ENCODE results near the gene EVI2A. TPM values are rescaled to one million over a fixed set of nuclear protein-coding genes. Genes with fewer than 3 reads are reported as not detected.

EVI2A gene
- polyA plus RNA-seq, 3 donors: 121 to 138 (median 125) TPM

- intact Hi-C loops (cut with micrococcal nuclease): loop anchor here in 1 of 2 donors (10.0 kb wide), 1 partner anchor 69 kb away; no protein-coding TSS in a partner anchor
- no peak overlapping the region for H3K4me3 Mint-ChIP-seq
- TF ChIP-seq, protein P1, sequence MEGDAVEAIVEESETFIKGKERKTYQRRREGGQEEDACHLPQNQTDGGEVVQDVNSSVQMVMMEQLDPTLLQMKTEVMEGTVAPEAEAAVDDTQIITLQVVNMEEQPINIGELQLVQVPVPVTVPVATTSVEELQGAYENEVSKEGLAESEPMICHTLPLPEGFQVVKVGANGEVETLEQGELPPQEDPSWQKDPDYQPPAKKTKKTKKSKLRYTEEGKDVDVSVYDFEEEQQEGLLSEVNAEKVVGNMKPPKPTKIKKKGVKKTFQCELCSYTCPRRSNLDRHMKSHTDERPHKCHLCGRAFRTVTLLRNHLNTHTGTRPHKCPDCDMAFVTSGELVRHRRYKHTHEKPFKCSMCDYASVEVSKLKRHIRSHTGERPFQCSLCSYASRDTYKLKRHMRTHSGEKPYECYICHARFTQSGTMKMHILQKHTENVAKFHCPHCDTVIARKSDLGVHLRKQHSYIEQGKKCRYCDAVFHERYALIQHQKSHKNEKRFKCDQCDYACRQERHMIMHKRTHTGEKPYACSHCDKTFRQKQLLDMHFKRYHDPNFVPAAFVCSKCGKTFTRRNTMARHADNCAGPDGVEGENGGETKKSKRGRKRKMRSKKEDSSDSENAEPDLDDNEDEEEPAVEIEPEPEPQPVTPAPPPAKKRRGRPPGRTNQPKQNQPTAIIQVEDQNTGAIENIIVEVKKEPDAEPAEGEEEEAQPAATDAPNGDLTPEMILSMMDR (IDR thresholded peaks at IDR 0.05): no peak
- no peak for DNase-seq
- peaks cover 11% of the 10 kb centered on the region for H4K20me1 ChIP-seq (ENCODE audit: insufficient read depth, low read length)
- peaks cover 8% of the 10 kb centered on the region for H3K4me1 Mint-ChIP-seq
- H3K4me1 ChIP-seq (ENCODE audit: control insufficient read depth in 1 of 2, insufficient read depth in 2 of 2, low read length in 2 of 2): peaks cover 0 to 7% of the 10 kb centered on the region in 2 donors
- H3K36me3 ChIP-seq (replicated peaks in 1 of 2; ENCODE audit: control insufficient read depth in 1 of 2, insufficient read depth in 2 of 2, low read length in 2 of 2): no peaks in the 10 kb centered on the region
- peaks cover 0 to 14% of the 10 kb centered on the region in 2 donors for H3K36me3 Mint-ChIP-seq
- no peaks in the 10 kb centered on the region for H3K27me3 ChIP-seq (ENCODE audit: control insufficient read depth in 2 of 2, insufficient read depth in 2 of 2, low read length in 2 of 2)
- no peak overlapping the region for H3K27ac Mint-ChIP-seq
- H3K9me3 ChIP-seq (replicated peaks in 1 of 2; ENCODE audit: control insufficient read depth in 1 of 2, insufficient read depth in 1 of 2, low read length in 2 of 2): no peaks in the 10 kb centered on the region
- no peak overlapping the region for H3K27ac ChIP-seq (ENCODE audit: low read depth in 1 of 2, low read length in 2 of 2)
- no peaks in the 10 kb centered on the region for H3K9me3 Mint-ChIP-seq
- H3K4me2 ChIP-seq (replicated peaks; ENCODE audit: extremely low read depth, low read length, poor library complexity, severe bottlenecking): no peak overlapping the region
- no peaks in the 10 kb centered on the region for H3K79me2 ChIP-seq (ENCODE audit: insufficient read depth, low read length)
- WGBS (ENCODE audit: insufficient coverage): no CpG with 5 or more reads among the region's 2 CpGs
- no peak overlapping the region for H3K9ac ChIP-seq (ENCODE audit: insufficient read depth, low read length, poor library complexity, severe bottlenecking)
- H3K27me3 Mint-ChIP-seq (ENCODE audit: low read depth in 3 of 3): no peaks in the 10 kb centered on the region
- no peak overlapping the region for H2AFZ ChIP-seq (ENCODE audit: insufficient read depth, low read depth, low read length, poor library complexity, severe bottlenecking)
- no peak overlapping the region for H3K4me3 ChIP-seq (replicated peaks in 1 of 3; ENCODE audit: low read depth in 2 of 3, low read length in 3 of 3)
These were observed 25.3 kb downstream of the EVI2A start for GRCh38 chr17:31296142-31296541.

GRCh38 chr17:31295489-31295871, 25.9 kb downstream of the EVI2A start:
- H3K27ac Mint-ChIP-seq: no peak overlapping the region

More at GRCh38 chr17:31295489-31295871, 25.9 kb downstream of the EVI2A start:
- intact Hi-C loops (cut with micrococcal nuclease): loop anchor here in 1 of 2 donors (10.0 kb wide), 1 partner anchor 69 kb away; no protein-coding TSS in a partner anchor
- WGBS (ENCODE audit: insufficient coverage): 100% methylated on average over 1 of the region's 1 CpG
- Histone ChIP-seq H3K9ac (ENCODE audit: insufficient read depth, low read length, poor library complexity, severe bottlenecking) (no peak overlapping the region), H2AFZ (ENCODE audit: insufficient read depth, low read depth, low read length, poor library complexity, severe bottlenecking) (no peak overlapping the region), H3K79me2 (ENCODE audit: insufficient read depth, low read length) (no peaks in the 10 kb centered on the region), H3K36me3 (replicated peaks in 1 of 2; ENCODE audit: control insufficient read depth in 1 of 2, insufficient read depth in 2 of 2, low read length in 2 of 2) (no peaks in the 10 kb centered on the region), H3K4me2 (replicated peaks; ENCODE audit: extremely low read depth, low read length, poor library complexity, severe bottlenecking) (no peak overlapping the region), H3K27me3 (ENCODE audit: control insufficient read depth in 2 of 2, insufficient read depth in 2 of 2, low read length in 2 of 2) (no peaks in the 10 kb centered on the region), H3K4me1 (ENCODE audit: control insufficient read depth in 1 of 2, insufficient read depth in 2 of 2, low read length in 2 of 2) (peaks cover 0 to 7% of the 10 kb centered on the region in 2 donors), H4K20me1 (ENCODE audit: insufficient read depth, low read length) (peaks cover 4% of the 10 kb centered on the region), H3K27ac (ENCODE audit: low read depth in 1 of 2, low read length in 2 of 2) (no peak overlapping the region), H3K9me3 (replicated peaks in 1 of 2; ENCODE audit: control insufficient read depth in 1 of 2, insufficient read depth in 1 of 2, low read length in 2 of 2) (no peaks in the 10 kb centered on the region), H3K4me3 (replicated peaks in 1 of 3; ENCODE audit: low read depth in 2 of 3, low read length in 3 of 3) (no peak overlapping the region)
- TF ChIP-seq, protein P1 (IDR thresholded peaks at IDR 0.05): no peak
- H3K36me3 Mint-ChIP-seq: peaks cover 0 to 14% of the 10 kb centered on the region in 2 donors
- no peaks in the 10 kb centered on the region for H3K9me3 Mint-ChIP-seq
- H3K4me3 Mint-ChIP-seq: no peak overlapping the region
- DNase-seq: no peak
- H3K4me1 Mint-ChIP-seq: peaks cover 8% of the 10 kb centered on the region
- H3K27me3 Mint-ChIP-seq (ENCODE audit: low read depth in 3 of 3): no peaks in the 10 kb centered on the region

Measured in CD14-positive monocyte (primary cell).